Lower leg skin (tissue), 3 donors: ENCODE data around the gene RAPGEF4.

Experiments used
- POLR2A ChIP-seq, 2 donors: fragments of 450-650 bp; IDR thresholded peaks; one replicate each; pipeline ENCODE4 v1.6.1; 2016 to 2017; ENCODE audit warnings: antibody characterized with exemption in 2 of 2, mild to moderate bottlenecking in 1 of 2, moderate library complexity in 1 of 2
- TF ChIP-seq, protein P1 (sequence below), 3 donors: fragments of 450-650 bp; IDR thresholded peaks; one replicate each; pipeline ENCODE4 v1.5.1; 2016; ENCODE audit warnings: antibody characterized with exemption in 3 of 3, mild to moderate bottlenecking in 3 of 3, moderate library complexity in 2 of 3

GRCh38 chr2:172970660-172971059, 235.0 kb downstream of the RAPGEF4 start:
- TF ChIP-seq, protein P1, sequence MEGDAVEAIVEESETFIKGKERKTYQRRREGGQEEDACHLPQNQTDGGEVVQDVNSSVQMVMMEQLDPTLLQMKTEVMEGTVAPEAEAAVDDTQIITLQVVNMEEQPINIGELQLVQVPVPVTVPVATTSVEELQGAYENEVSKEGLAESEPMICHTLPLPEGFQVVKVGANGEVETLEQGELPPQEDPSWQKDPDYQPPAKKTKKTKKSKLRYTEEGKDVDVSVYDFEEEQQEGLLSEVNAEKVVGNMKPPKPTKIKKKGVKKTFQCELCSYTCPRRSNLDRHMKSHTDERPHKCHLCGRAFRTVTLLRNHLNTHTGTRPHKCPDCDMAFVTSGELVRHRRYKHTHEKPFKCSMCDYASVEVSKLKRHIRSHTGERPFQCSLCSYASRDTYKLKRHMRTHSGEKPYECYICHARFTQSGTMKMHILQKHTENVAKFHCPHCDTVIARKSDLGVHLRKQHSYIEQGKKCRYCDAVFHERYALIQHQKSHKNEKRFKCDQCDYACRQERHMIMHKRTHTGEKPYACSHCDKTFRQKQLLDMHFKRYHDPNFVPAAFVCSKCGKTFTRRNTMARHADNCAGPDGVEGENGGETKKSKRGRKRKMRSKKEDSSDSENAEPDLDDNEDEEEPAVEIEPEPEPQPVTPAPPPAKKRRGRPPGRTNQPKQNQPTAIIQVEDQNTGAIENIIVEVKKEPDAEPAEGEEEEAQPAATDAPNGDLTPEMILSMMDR (IDR thresholded peaks at IDR 0.05) = no peak
- TF ChIP-seq POLR2A (IDR thresholded peaks at IDR 0.05) = no peak
